Trophoblast cell (in vitro differentiated cells and primary cell): Measurements from ENCODE around the gene UBN2.

Experiments
- DNase-seq, 2 donors: peaks; one replicate each; pipeline ENCODE4 v3.0.0-alpha.2; 2016
- H2AFZ ChIP-seq: 2 replicates; pipeline ENCODE4 v1.6.1; 2013; ENCODE audit warnings: low read length, moderate library complexity, mild to moderate bottlenecking; ENCODE audit not compliant: insufficient read depth, poor library complexity
- H2AK5ac ChIP-seq: 2 replicates; pipeline ENCODE4 v1.6.1; 2013; ENCODE audit warnings: mild to moderate bottlenecking, low read length
- H2BK120ac ChIP-seq: 2 replicates; pipeline ENCODE4 v1.6.1; 2013; ENCODE audit warnings: low read length, mild to moderate bottlenecking, moderate library complexity; ENCODE audit not compliant: insufficient read depth, poor library complexity
- H2BK12ac ChIP-seq: 2 replicates; pipeline ENCODE4 v1.6.1; 2013; ENCODE audit warnings: mild to moderate bottlenecking, low read length, moderate library complexity
- H2BK5ac ChIP-seq: 2 replicates; pipeline ENCODE4 v1.6.1; 2013; ENCODE audit warnings: low read length, low read depth, moderate library complexity, mild to moderate bottlenecking; ENCODE audit not compliant: poor library complexity
- H3K14ac ChIP-seq: 2 replicates; pipeline ENCODE4 v1.6.1; 2013; ENCODE audit warnings: mild to moderate bottlenecking, low read length
- H3K18ac ChIP-seq: 2 replicates; pipeline ENCODE4 v1.6.1; 2013; ENCODE audit warnings: mild to moderate bottlenecking, low read length
- H3K23ac ChIP-seq: 2 replicates; pipeline ENCODE4 v1.6.1; 2013; ENCODE audit warnings: low read length
- H3K27ac ChIP-seq: 2 replicates; pipeline ENCODE4 v1.5.1; 2013; ENCODE audit warnings: low read depth, mild to moderate bottlenecking, inconsistent platforms, low read length, moderate library complexity
- H3K27me3 ChIP-seq: 2 replicates; pipeline ENCODE4 v1.6.1; 2013; ENCODE audit warnings: inconsistent platforms, mild to moderate bottlenecking, low read length, moderate library complexity; ENCODE audit not compliant: insufficient read depth
- H3K36me3 ChIP-seq, 2 experiments: 1 replicate in 1 of 2; 2 replicates in 1 of 2; pipeline ENCODE4 v1.6.1; 2013; ENCODE audit warnings: low read length in 2 of 2, mild to moderate bottlenecking in 2 of 2, moderate library complexity in 1 of 2; ENCODE audit not compliant: insufficient read depth in 2 of 2, control insufficient read depth in 1 of 2
- H3K4ac ChIP-seq: 2 replicates; pipeline ENCODE4 v1.6.1; 2013; ENCODE audit warnings: low read depth, mild to moderate bottlenecking, low read length, moderate library complexity
- H3K4me1 ChIP-seq, 2 experiments: 1 replicate in 1 of 2; 2 replicates in 1 of 2; pipeline ENCODE4 v1.6.1; 2013; ENCODE audit warnings: low read length in 2 of 2, mild to moderate bottlenecking in 2 of 2, moderate library complexity in 1 of 2; ENCODE audit not compliant: insufficient read depth in 2 of 2, control insufficient read depth in 1 of 2
- H3K4me2 ChIP-seq: 2 replicates; pipeline ENCODE4 v1.6.1; 2013; ENCODE audit warnings: inconsistent platforms, mild to moderate bottlenecking, low read length, moderate library complexity
- H3K4me3 ChIP-seq: 2 replicates; pipeline ENCODE4 v1.5.1; 2013; ENCODE audit warnings: mild to moderate bottlenecking, low read depth, low read length, inconsistent platforms
- H3K79me1 ChIP-seq: one replicate; pipeline ENCODE4 v1.6.1; 2013; ENCODE audit warnings: low read length
- H3K79me2 ChIP-seq: 2 replicates; pipeline ENCODE4 v1.6.1; 2013; ENCODE audit warnings: low read length, mild to moderate bottlenecking; ENCODE audit not compliant: control insufficient read depth, insufficient read depth, poor library complexity
- H3K9ac ChIP-seq: 2 replicates; pipeline ENCODE4 v1.6.1; 2013; ENCODE audit warnings: mild to moderate bottlenecking, low read length
- H3K9me3 ChIP-seq: 2 replicates; pipeline ENCODE4 v1.6.1; 2013; ENCODE audit warnings: low read depth, mild to moderate bottlenecking, control low read depth, inconsistent platforms, low read length; ENCODE audit not compliant: insufficient read depth
- H4K12ac ChIP-seq: 2 replicates; pipeline ENCODE4 v1.6.1; 2013; ENCODE audit warnings: low read depth, mild to moderate bottlenecking, low read length, moderate library complexity
- H4K8ac ChIP-seq: 2 replicates; pipeline ENCODE4 v1.6.1; 2013; ENCODE audit warnings: low read depth, mild to moderate bottlenecking, low read length, moderate library complexity
- H4K91ac ChIP-seq: one replicate; pipeline ENCODE4 v1.6.1; 2013; ENCODE audit warnings: low read depth, mild to moderate bottlenecking, low read length, moderate library complexity
- WGBS: extraction: QIAGEN DNeasy Blood & Tissue Kit; methylation state at CpG from one replicate; pipeline ENCODE4 v1.1.7; 2013; ENCODE audit warnings: missing lambda C conversion rate; ENCODE audit not compliant: insufficient read length, insufficient coverage; ENCODE audit errors: extremely low coverage; 5-methylcytosine and 5-hydroxymethylcytosine counted together

The UBN2 gene

DNA sequence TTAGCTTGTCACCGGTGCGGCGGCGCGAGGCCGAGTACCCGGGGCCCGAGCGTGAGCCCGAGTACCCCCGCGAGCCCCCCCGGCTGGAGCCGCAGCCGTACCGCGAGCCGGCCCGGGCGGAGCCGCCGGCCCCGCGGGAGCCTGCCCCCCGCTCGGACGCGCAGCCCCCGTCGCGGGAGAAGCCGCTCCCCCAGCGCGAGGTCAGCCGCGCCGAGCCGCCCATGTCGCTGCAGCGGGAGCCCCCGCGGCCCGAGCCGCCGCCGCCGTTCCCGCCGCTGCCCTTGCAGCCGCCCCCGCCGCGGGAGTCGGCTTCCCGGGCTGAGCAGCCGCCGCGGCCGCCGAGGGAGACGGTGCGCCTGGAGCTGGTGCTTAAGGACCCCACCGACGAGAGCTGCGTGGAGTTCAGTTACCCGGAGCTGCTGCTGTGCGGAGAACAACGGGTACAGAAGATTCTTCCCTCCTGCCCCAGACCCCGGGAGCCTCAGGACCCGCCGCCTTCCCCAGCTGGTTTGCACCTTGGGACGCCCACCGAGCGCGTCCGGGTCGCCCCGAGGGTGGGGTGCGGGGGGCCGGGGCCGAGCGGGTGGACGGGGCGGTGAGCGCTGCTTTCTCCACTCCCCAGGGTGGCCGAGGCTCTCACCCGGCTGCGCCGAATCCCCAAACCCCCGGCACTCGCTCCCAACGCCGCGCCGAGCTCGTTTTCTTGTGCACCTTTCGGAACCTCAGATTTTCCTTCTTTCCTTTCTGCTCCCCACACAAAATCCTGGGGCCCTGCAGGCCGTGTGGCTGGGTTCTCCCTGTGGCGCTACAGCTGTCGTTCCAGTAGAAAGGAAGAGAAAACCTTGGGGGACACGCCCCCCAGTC is 708 bp downstream of the UBN2 start:
- H2BK12ac ChIP-seq: peak overlapping the region; percentile 24
- peak in 1 of 2 donors; percentile 34 for DNase-seq
- H2AK5ac ChIP-seq: no peak overlapping the region
- peaks cover 1% of the 10 kb centered on the region for H3K9me3 ChIP-seq
- peaks cover 8% of the 10 kb centered on the region for H3K79me2 ChIP-seq
- peak overlapping the region; percentile 100 for H3K4me3 ChIP-seq
- peak overlapping the region; percentile 96 for H3K4me2 ChIP-seq
- H3K27me3 ChIP-seq: peaks cover 2% of the 10 kb centered on the region
- no CpG with 5 or more reads among the region's 101 CpGs for WGBS
- H4K91ac ChIP-seq: peak overlapping the region; percentile 84
- H3K18ac ChIP-seq: peak overlapping the region; percentile 64
- no peaks in the 10 kb centered on the region for H3K36me3 ChIP-seq
- peak overlapping the region; percentile 98 for H3K9ac ChIP-seq
- H4K8ac ChIP-seq: peak overlapping the region; percentile 96
- peak overlapping the region; percentile 48 for H3K27ac ChIP-seq
- H4K12ac ChIP-seq: peak overlapping the region; percentile 90
- H3K4ac ChIP-seq: peak overlapping the region; percentile 41
- H2AFZ ChIP-seq: peak overlapping the region; percentile 78
- peak overlapping the region; percentile 48 for H2BK5ac ChIP-seq
- peak overlapping the region; percentile 81 for H3K14ac ChIP-seq
- H3K4me1 ChIP-seq: peaks cover 0 to 2% of the 10 kb centered on the region in 2 experiments
- H3K23ac ChIP-seq: no peak overlapping the region
- H3K79me1 ChIP-seq: peaks cover 9% of the 10 kb centered on the region
- H2BK120ac ChIP-seq: peak overlapping the region; percentile 43

DNA sequence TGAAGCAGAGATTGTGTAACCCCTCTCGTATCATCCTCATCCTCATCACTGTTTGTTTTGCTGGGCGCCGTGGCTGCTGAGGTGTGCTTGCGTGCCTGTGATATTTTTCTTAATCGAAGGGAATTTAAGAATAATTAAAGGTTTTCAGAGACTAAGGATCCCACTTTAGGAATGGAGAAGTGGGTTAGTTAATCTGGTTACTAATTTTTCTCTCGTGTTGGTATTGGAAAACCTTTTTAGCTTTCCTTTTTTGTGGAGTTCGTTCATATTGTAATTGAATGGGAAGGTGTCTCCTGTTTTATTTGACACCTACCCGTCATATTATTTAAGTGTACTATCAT is 1.3 kb downstream of the UBN2 start:
- Histone ChIP-seq H2AFZ (no peak overlapping the region), H3K4me2 (peak overlapping the region; percentile 96), H2BK120ac (no peak overlapping the region), H3K14ac (peak overlapping the region; percentile 29), H2AK5ac (no peak overlapping the region), H3K79me2 (peaks cover 8% of the 10 kb centered on the region), H3K9me3 (peaks cover 1% of the 10 kb centered on the region), H3K9ac (peak overlapping the region; percentile 65), H3K23ac (no peak overlapping the region), H3K18ac (no peak overlapping the region), H3K4me1 (peaks cover 0 to 2% of the 10 kb centered on the region in 2 experiments), H3K4me3 (peak overlapping the region; percentile 100), H4K91ac (no peak overlapping the region), H3K27me3 (peaks cover 2% of the 10 kb centered on the region), H2BK5ac (no peak overlapping the region), H3K79me1 (peaks cover 9% of the 10 kb centered on the region), H3K27ac (no peak overlapping the region), H4K12ac (no peak overlapping the region), H3K4ac (no peak overlapping the region), H2BK12ac (no peak overlapping the region), H4K8ac (no peak overlapping the region), H3K36me3 (no peaks in the 10 kb centered on the region)
- no CpG with 5 or more reads among the region's 8 CpGs for WGBS
- peak in 1 of 2 donors; percentile 35 for DNase-seq

- Histone ChIP-seq H3K27me3 (peaks cover 2% of the 10 kb centered on the region), H3K4ac (no peak overlapping the region), H4K8ac (no peak overlapping the region), H2AK5ac (no peak overlapping the region), H3K18ac (no peak overlapping the region), H3K79me1 (peaks cover 9% of the 10 kb centered on the region), H3K27ac (no peak overlapping the region), H2AFZ (no peak overlapping the region), H3K14ac (no peak overlapping the region), H3K4me2 (no peak overlapping the region), H4K12ac (no peak overlapping the region), H3K79me2 (peaks cover 8% of the 10 kb centered on the region), H3K23ac (no peak overlapping the region), H3K9me3 (peaks cover 1% of the 10 kb centered on the region), H2BK12ac (no peak overlapping the region), H4K91ac (no peak overlapping the region), H3K4me3 (no peak overlapping the region), H3K4me1 (peaks cover 0 to 2% of the 10 kb centered on the region in 2 experiments), H2BK120ac (no peak overlapping the region), H2BK5ac (no peak overlapping the region), H3K9ac (no peak overlapping the region), H3K36me3 (peaks cover 0 to 3% of the 10 kb centered on the region in 2 experiments)
- no CpG with 5 or more reads among the region's 2 CpGs for WGBS
- DNase-seq: peak in 1 of 2 donors; percentile 55
These were observed 1.9 kb downstream of the UBN2 start for GRCh38 chr7:139232904-139233303.

GRCh38 chr7:139241258-139241657 is 10.2 kb downstream of the UBN2 start:
- Histone ChIP-seq H2BK5ac (no peak overlapping the region), H3K9ac (no peak overlapping the region), H4K91ac (no peak overlapping the region), H3K79me1 (no peaks in the 10 kb centered on the region), H4K12ac (no peak overlapping the region), H3K14ac (no peak overlapping the region), H2AK5ac (no peak overlapping the region), H3K23ac (no peak overlapping the region), H4K8ac (no peak overlapping the region), H3K79me2 (no peaks in the 10 kb centered on the region), H3K18ac (no peak overlapping the region), H3K4me2 (no peak overlapping the region), H3K4me1 (no peaks in the 10 kb centered on the region), H2BK12ac (no peak overlapping the region), H3K27ac (no peak overlapping the region), H2AFZ (no peak overlapping the region), H3K36me3 (peaks cover 6 to 7% of the 10 kb centered on the region in 2 experiments), H3K9me3 (no peaks in the 10 kb centered on the region), H3K4me3 (no peak overlapping the region), H3K4ac (no peak overlapping the region), H2BK120ac (no peak overlapping the region), H3K27me3 (no peaks in the 10 kb centered on the region)
- DNase-seq: no peak
